ENCODE measurements around the gene XXYLT1. TPM values are rescaled to one million over a fixed set of nuclear protein-coding genes. Genes with fewer than 3 reads are reported as not detected.

XXYLT1 gene
- total and polyA plus RNA-seq, 2 of the 8 experiments (the other 6 are each of a cell fraction or from before 2014, with no cell fraction given): 18.9 to 23.8 TPM

DNA sequence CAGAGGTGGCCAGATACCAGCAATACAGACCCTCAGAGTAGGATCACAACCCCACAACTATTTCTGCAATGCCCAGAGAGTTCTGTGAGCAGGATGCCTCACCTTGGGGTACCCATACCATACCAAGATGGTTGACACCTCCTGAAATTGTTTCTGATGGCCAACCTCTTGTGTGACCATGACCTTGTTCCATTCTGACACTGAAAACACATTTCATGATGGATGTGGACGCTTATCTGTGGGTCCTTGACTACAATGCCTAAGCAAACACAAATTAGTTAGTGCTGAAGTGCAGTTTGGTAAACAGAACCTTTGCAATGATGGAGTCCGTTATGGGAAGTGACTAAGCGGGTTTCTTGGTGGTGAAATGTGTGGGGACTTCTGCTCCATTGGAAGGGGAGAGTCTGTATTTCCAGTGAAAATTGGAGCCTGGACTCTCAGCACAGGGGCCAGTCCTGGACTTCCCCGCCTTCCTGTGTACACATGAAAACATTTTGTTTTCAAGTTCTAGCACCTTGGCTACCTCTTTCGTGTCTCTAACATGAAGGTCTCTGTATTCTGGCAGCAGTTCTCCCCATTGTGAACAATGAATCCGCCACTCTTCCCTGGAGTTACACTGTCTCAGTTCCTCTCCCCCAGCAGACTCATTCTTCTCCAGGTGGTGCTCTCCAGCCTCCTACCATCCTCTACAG, 106.2 kb downstream of the XXYLT1 start:
- Histone ChIP-seq H3K9ac (replicated peaks in 1 of 4; ENCODE audit: extremely low read depth in 1 of 4, low read depth in 3 of 4, low read length in 3 of 4) (no peak overlapping the region), H4K20me1 (replicated peaks in 1 of 2; ENCODE audit: control insufficient read depth in 1 of 2, insufficient read depth in 2 of 2, low read length in 2 of 2) (no peaks in the 10 kb centered on the region), H4K8ac (ENCODE audit: extremely low read depth, insufficient read depth, low read length) (no peak overlapping the region; the same call in 1 of the 2 replicates), H3K27ac (ENCODE audit: low read depth, low read length) (no peak overlapping the region; the same call in 1 of the 2 replicates), H2BK12ac (ENCODE audit: low read depth, low read length) (no peak overlapping the region), H3K56ac (replicated peaks; ENCODE audit: insufficient read length, low read depth, low read length) (no peak overlapping the region), H3K79me2 (ENCODE audit: control insufficient read depth in 1 of 2, insufficient read depth in 2 of 2, low read length in 2 of 2) (peaks cover 0 to 13% of the 10 kb centered on the region in 2 experiments; a peak in 1 of 4 replicates), H3K79me1 (ENCODE audit: low read depth, low read length) (peaks cover 6% of the 10 kb centered on the region; the same call in 1 of the 2 replicates), H3K27me3 (replicated peaks in 1 of 4; ENCODE audit: control insufficient read depth in 3 of 4, extremely low read depth in 1 of 4, insufficient read depth in 3 of 4, low read length in 3 of 4) (no peaks in the 10 kb centered on the region), H2AFZ (ENCODE audit: low read length) (no peak overlapping the region), H3K4me1 (replicated peaks in 1 of 4; ENCODE audit: control insufficient read depth in 3 of 4, insufficient read depth in 4 of 4, low read length in 3 of 4) (peaks cover 0 to 4% (median under 1%) of the 10 kb centered on the region in 4 experiments; a peak in 2 of 7 replicates), H3K9me3 (ENCODE audit: insufficient read depth in 2 of 2, low read depth in 1 of 2, low read length in 1 of 2) (no peaks in the 10 kb centered on the region), H3K36me3 (ENCODE audit: control insufficient read depth in 2 of 4, insufficient read depth in 4 of 4, low read length in 3 of 4) (no peaks in the 10 kb centered on the region), H2BK120ac (replicated peaks; ENCODE audit: low read depth, low read length) (no peak overlapping the region), H3K4me2 (ENCODE audit: insufficient read depth in 1 of 2, low read depth in 2 of 2, low read length in 2 of 2) (no peak overlapping the region), H2BK20ac (ENCODE audit: low read length) (no peak overlapping the region), H3K14ac (ENCODE audit: insufficient read length) (no peak overlapping the region), H3K23ac (ENCODE audit: insufficient read length) (no peak overlapping the region), H3K4me3 (ENCODE audit: extremely low read depth in 1 of 4, insufficient read depth in 2 of 4, low read depth in 3 of 4, low read length in 4 of 4) (no peak overlapping the region), H4K5ac (ENCODE audit: insufficient read length, low read depth, low read length) (no peak overlapping the region), H2BK15ac (ENCODE audit: low read length) (no peak overlapping the region), H4K91ac (replicated peaks; ENCODE audit: insufficient read length, low read length) (no peak overlapping the region), H2BK5ac (ENCODE audit: low read depth, low read length) (no peak overlapping the region), H3K4ac (replicated peaks; ENCODE audit: insufficient read length, low read depth, low read length) (no peak overlapping the region), H3K23me2 (ENCODE audit: low read depth, low read length) (no peaks in the 10 kb centered on the region), H2AK5ac (ENCODE audit: low read depth, low read length) (no peak overlapping the region), H3K18ac (ENCODE audit: extremely low read depth, low read length) (no peak overlapping the region)
- FAIRE-seq (no peak), DNase-seq (ENCODE audit: low read depth in 1 of 2, low spot score in 2 of 2) (no peak)
- CTCF ChIA-PET (ENCODE audit: partially characterized antibody): no interaction called here
- POLR2A ChIA-PET (ENCODE audit: partially characterized antibody): no interaction called here
- 94% methylated on average over 6 of the region's 6 CpGs; no CpG with 5 or more reads in 1 of the 2 experiments for WGBS, 2 experiments (ENCODE audit: extremely low coverage in 1 of 2, insufficient coverage in 1 of 2, insufficient read length in 1 of 2, insufficient replicate concordance in 2 of 2, low coverage in 1 of 2, low lambda C conversion rate in 2 of 2, missing lambda C conversion rate in 1 of 2)
- TF ChIP-seq EZH2 (IDR thresholded peaks at IDR 0.05; ENCODE audit: low read depth, low read length, severe bottlenecking): no peak
- no peak for TF ChIP-seq RNF2 (IDR thresholded peaks at IDR 0.05; ENCODE audit: borderline replicate concordance, low read depth, low read length, missing control alignments, poor library complexity, severe bottlenecking)
- no peak for TF ChIP-seq JUN (IDR thresholded peaks at IDR 0.05; ENCODE audit: low read depth, low read length)
- no peak for TF ChIP-seq RAD21 (IDR thresholded peaks at IDR 0.05 in 1 of 2, conservative IDR thresholded peaks at IDR 0.05 in 1 of 2; ENCODE audit: low read depth in 2 of 2, low read length in 2 of 2)
- TF ChIP-seq MAFK (IDR thresholded peaks at IDR 0.05; ENCODE audit: low read depth, low read length): no peak
- no peak for TF ChIP-seq CEBPB (IDR thresholded peaks at IDR 0.05; ENCODE audit: low read depth, low read length)
- no peak for TF ChIP-seq SIN3A (conservative IDR thresholded peaks at IDR 0.05 in 1 of 2, IDR thresholded peaks at IDR 0.05 in 1 of 2; ENCODE audit: low read depth in 1 of 2, low read length in 2 of 2)
- TF ChIP-seq CHD2 (IDR thresholded peaks at IDR 0.05; ENCODE audit: low read length): no peak
- TF ChIP-seq, protein P1, sequence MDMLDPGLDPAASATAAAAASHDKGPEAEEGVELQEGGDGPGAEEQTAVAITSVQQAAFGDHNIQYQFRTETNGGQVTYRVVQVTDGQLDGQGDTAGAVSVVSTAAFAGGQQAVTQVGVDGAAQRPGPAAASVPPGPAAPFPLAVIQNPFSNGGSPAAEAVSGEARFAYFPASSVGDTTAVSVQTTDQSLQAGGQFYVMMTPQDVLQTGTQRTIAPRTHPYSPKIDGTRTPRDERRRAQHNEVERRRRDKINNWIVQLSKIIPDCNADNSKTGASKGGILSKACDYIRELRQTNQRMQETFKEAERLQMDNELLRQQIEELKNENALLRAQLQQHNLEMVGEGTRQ (IDR thresholded peaks at IDR 0.05; ENCODE audit: low read length): no peak
- TF ChIP-seq POLR2AphosphoS5 (IDR thresholded peaks at IDR 0.05; ENCODE audit: low read depth, low read length): no peak
